HG02798 (cell line): ENCODE data around the gene MLLT1.
"Not testable (repeated sequence)": the region's sequence is repeated elsewhere in the genome, so short reads cannot be mapped to it uniquely, and the experiment has no call there.

ENCODE experiments used
- ATAC-seq: cut with Tn5 transposase; IDR thresholded peaks from one replicate; pipeline ENCODE4 v1.9.1; 2021; ENCODE audit warnings: mild to moderate bottlenecking; ENCODE audit not compliant: unreplicated experiment, poor library complexity

Gene MLLT1, protein sequence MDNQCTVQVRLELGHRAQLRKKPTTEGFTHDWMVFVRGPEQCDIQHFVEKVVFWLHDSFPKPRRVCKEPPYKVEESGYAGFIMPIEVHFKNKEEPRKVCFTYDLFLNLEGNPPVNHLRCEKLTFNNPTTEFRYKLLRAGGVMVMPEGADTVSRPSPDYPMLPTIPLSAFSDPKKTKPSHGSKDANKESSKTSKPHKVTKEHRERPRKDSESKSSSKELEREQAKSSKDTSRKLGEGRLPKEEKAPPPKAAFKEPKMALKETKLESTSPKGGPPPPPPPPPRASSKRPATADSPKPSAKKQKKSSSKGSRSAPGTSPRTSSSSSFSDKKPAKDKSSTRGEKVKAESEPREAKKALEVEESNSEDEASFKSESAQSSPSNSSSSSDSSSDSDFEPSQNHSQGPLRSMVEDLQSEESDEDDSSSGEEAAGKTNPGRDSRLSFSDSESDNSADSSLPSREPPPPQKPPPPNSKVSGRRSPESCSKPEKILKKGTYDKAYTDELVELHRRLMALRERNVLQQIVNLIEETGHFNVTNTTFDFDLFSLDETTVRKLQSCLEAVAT

DNA sequence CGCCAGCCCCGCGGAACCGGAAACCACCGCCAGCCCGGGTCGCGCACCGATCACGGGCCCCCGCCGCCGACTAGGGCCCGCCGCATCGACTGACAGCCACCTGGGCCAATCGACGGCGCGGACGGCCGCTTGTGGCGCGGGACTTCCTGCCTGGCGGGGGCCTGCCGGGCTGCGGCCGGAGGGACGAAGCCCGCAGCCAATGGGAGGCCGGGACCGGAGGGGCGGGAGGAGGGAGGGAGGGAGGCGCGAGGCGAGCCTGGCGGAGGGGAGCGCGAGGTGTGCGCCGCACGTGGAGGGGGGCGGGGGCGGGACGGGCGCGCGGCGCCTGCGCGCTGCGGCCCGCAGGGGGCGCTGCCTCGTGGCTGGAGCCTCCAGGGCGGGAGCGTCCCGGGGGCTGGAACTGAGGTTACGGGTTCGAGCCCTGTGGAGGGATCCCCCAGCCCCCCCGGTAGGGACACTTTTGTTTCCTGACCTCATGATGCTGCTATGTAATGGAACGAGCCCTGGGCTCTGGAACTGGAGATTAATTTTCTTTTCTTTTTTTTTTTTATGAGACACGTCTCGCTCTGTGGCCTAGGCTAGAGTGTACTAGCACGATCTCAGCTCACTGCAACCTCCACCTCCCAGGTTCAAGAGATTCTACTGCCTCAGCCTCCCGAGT is at the start of gene MLLT1:
TSS of gene MLLT1 (minus strand) at position 45 of the 661 bp plus-strand sequence. CDS start 191 bp downstream, outside the sequence.
- ATAC-seq, result peak; percentile 97

DNA sequence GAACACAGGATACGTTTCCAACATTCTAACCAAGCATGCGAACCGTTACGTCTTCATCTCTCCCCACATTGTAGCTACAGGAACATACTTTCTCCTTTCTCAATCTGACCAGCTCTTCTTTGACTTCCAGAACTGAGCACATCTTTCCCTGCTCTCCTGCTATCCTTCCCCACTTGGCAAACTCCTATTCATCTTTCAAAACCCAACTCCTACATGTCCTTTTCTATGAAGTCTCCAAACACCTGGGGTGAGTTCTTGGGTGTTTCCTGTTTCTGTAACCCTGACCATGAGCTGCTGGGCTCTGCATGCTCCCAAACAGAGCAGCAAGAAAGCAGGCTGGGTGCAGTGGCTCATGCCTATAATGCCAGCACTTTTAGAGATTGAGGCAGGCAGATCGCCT is 47.0 kb upstream of the MLLT1 start:
- no peak for ATAC-seq

DNA sequence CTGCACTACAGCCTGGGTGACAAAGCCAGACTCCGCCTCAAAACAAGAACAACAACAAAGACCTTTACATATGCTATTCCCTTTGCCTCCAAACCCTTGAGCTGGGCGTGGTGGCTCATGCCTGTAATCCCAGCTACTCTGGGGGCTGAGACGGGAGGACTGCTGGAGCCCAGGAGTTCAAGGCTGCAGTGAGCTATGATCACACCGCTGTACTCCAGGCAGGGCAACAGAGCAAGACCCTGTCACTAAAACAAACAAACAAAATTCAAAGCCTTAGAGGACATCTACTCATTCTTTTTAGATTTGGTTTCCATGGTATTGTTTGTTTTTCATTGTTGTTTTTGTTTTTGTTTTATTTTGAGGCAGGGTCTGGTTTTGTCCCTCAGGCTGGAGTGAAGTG is 45.8 kb upstream of the MLLT1 start:
- no peak for ATAC-seq

DNA sequence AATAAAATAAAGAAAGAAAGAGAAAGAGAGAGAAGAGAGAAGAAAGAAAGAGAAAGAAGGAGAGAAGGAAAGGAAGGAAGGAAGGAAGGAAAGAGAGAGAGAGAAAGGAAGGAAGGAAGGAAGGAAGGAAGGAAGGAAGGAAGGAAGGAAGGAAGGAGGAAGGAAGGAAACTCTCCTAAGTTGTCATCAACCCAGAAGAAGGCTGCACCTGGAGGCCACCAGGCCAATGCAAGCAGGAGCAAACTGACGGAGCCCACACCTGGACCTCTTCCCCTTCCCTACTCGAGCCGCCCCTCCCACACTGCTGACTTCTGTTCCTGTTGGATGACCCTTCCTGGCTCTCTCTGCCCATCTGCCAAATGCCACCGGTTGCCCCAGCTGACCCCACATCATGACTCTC is 45.0 kb upstream of the MLLT1 start:
- no peak for ATAC-seq

DNA sequence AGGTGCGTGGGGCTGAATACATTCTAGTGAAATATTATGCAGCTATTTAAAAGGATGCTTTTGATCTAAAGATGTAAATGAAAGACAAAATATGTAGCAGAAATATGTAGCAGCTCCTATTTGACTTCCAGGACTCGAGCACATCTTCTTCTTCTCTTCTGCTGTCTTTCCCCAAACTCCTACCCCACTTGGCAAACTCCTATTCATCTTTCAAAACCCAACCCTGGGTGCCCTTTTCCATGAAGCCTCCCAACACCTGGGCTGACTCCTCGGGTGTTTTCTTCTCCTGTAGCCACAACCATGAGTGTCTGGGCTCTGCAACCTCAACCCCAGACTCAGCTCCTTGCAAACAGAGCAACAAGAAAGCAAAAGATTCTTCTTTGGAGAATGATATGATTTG is 42.5 kb upstream of the MLLT1 start:
- no peak for ATAC-seq

DNA sequence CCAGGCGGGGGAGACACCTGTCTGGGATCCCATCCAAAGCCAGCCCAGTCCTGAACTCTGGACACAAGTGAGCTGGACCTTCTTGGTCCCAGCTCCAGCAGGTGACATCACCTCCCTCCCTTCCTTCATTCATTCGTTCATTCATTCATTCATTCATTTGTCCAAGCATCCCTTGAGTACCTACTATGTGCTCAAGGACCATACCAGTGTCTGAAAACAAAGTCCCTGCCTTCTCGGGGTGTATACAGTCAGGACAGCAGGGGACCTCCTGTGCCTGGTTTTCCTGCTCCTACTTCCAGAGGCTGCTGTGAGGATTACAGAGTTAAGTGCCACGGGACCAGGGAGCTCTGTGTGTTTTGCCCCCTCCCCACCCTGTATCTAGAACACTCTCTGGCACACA is 39.6 kb upstream of the MLLT1 start:
- no peak for ATAC-seq

DNA sequence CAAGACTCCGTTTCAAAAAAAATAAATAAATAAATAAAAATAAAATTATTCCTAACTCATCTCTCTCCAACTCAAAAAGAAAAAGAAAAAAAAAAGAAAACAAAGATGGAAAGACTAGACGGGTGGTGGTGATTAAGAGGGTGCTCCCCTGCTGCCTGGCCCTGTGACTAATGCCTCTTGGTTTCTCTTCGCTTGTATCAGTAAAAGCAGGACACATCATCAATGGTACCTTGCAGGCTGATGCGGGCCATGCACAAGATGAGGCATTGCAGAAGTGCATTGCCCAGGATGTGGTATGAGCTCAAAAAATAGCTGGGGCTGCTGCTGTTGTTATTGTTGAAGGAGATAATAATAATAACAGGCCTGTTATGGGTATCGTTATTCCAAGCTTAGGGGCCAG is 39.0 kb upstream of the MLLT1 start:
- ATAC-seq, result no peak

DNA sequence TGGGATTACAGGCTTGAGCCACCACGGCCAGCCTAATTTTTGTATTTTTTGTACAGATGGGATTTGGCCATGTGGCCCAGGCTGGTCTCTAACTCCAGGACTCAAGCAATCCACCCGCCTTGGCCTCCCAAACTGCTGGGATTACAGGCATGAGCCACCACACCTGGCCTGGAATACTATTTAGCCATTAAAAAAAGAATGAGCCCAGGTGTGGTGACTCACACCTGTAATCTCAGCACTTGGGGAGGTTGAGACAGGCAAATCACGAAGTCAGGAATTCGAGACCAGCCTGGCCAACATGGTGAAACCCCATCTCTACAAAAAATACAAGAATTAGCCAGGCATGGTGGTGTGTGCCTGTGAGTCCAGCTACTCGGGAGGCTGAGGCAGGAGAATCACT is 35.9 kb upstream of the MLLT1 start:
- ATAC-seq, result not testable (repeated sequence)

DNA sequence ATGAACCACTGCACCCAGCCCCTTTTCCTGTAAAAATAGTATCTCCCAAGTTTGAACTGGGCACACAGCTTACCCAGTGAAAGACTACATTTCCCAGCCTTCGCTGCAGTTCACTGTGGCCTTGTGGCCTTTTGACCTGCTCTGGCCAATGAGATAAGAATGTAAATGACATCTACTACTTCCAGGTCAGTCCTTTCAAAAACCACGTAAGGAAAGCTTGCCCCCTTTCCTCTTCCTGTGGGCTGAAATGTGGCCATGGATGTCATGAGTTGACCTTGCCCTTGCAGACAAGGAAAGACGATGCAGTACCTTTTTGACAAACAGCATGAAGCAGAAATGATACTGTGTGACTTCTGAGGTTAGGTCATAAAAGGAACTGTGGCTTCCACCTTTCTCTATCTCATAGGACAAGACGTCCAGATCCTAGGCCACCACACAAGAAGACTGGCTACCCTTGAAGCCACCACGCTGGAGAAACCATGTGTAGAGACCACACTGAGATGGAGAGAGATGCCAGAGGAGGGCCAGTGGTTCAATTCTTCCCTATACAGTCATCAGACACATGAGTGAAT is 33.7 kb upstream of the MLLT1 start:
- ATAC-seq, result no peak

DNA sequence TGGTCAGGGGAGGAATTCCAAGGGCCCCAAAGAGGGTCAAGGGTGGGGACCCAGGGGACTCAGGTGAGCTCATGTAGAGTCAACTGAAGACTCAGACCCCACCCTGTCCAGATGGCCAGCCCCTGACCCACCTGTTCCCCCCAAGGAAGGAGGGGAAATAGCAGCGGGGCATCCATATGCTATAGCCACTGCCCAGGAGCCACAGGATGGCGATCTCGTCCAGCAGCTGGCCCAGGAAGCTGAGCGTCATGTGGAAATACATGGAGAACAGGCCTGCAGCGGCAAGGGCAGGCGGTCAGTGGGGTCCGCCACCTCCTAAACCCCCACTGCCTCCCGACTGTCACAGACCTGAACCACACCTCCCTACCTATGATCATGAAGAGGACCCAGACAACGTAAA is 32.2 kb upstream of the MLLT1 start:
- no peak for ATAC-seq

DNA sequence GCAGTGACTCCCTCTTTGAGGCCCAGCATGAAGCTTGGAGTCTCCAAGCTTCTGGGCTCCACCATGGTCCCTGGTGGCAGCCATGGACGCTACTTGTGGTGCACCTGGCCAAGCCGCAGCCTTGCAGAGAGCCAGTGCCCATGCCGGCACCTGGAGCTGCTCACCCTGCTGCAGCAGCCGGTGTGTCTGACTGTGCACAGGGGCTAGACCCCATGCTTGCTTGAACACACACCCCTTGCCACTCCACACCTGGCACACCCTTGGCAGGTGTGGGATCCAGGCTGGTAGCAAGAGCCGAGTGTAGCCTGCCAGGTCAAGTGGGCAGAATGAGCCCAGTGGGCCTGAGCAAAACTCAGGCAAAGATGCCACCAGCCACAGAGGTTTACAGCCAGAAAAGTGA is 18.6 kb upstream of the MLLT1 start:
- ATAC-seq, result no peak

DNA sequence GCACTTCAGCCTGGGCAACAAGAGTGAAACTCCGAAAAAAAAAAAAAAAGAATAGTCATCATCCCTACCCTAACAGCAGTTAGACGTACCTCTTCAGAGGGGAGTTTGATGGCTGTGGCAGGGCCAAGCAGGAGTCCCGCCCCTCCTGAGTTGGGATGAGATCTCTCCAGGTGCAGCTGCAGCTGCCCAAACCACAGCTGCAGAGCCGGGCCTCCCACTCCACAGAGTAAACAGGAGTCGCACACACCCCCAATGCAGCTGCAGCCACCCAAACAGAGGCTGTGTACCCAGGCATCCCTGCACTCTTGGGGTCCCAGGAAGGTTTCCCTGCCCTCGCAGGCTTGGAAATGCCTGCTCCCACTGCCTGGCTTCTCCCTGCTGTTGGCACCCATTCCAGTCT is 17.4 kb upstream of the MLLT1 start:
- ATAC-seq, result no peak

DNA sequence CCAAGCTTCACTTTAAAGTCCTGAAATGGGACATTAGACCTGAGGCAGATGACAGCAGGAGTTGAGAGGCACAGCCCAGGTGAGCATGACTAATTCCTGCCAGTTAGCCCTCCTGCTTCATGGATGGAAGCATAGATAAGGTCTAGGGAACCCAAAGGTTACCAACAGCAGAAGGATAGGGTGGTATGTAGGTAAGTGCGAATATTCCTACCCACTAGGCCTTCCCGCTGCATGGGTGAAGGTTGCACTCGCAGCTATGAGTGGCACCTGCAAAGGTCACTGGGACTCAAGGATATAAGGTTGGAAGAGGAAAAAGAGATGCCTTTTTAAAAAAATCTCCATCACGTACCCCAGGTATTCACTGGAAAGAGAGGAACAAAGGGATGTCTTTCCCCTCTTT is 12.2 kb upstream of the MLLT1 start:
- no peak for ATAC-seq

DNA sequence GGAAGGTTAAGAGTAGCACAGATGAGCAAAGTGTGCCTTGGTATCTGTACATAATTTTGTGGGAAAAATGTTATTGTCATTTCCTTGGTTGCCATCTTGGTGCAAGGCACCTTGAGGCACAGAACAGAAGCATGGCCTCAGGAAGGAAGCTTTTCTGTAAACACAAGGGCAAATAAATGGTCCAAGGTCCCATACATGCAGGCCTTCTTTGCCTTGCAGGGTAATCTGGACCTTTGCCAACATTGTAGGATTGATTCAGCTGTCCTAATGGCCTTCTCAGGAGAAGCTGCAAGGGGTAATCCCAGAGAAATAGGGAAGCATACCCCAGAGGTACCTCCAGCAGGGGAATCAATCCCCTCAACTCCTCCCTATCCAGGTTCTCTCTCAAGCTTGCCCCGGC is 9.0 kb upstream of the MLLT1 start:
- ATAC-seq, result no peak

DNA sequence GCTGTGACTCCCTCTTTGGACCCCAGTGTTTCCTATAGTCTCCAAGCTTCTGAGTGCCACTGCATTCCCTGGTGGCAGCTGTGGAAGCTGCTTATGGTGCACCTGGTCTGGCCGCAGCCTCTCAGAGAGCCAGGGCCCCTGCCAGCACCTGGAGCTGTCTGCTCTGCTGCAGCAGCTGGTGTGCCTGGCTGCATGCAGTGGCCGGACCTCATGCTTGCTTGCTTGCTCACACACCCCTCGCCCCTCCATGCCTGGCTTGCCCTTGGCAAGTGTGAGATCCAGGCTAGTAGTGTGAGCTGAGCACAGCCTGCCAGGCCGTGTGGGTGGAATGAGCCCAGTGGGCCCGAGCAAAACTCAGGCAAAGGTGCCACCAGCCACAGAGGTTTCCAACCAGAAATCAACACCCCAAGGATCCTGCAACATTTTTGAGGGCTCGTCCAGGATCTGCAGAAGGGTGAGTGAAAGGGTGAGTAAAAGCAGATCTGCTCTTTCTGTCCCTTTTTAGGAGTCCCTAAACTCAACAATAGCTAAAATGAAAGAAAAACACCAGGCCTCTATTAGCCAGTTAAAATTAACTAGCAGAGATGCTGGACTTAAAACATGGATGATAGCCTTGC is 7.6 kb upstream of the MLLT1 start:
- ATAC-seq, result no peak

DNA sequence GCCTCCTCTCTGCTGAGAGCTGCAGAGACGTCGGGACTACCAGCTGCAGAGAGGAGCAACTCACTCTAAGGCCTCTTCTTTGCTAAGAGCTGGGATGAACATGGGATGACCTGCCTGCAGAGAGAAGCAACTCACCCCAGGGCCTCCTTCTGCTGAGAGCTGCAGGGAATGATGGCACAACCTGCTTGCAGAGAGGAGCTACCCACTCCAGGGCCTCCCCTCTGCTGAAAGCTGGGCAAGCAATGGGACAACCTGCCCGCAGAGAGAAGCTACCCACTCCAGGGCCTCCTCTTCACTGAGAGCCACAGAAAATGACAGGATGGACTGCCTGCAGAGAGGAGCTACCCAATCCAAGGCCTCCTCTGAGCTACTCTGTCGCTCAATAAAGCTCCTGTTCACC is 6.9 kb upstream of the MLLT1 start:
- no peak for ATAC-seq

DNA sequence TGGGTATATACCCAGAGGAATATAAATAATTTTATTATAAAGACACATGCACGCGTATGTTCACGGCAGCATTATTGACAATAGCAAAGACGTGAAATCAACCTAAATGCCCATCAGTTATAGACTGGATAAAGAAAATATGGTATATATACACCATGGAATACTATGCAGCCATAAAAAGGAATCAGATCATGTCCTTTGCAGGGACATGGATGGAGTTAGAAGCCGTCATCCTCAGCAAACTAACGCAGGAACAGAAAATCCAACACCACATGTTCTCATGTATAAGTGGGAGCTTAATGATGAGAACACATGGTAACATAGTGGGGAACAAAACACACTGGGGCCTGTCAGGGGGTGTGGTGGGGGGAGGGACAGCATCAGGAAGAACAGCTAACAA is 2.6 kb upstream of the MLLT1 start:
- ATAC-seq, result not testable (repeated sequence)

DNA sequence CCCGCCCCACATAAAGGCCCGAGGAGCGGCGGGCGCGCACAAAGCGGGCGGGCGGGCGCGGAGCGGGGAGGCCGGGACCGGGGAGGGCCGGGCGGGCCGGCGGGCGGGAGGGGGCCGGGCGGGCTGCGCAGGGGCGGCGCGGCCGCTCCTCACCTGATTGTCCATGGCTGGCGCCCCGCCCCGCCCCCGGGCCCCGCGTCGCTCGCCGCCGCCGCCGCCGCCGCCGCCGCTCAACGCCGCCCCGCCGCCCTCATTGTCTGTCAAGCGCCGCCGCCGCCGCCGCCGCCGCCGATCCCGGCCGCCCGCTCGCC is 200 bp downstream of the MLLT1 start:
- ATAC-seq, result peak; percentile 26

DNA sequence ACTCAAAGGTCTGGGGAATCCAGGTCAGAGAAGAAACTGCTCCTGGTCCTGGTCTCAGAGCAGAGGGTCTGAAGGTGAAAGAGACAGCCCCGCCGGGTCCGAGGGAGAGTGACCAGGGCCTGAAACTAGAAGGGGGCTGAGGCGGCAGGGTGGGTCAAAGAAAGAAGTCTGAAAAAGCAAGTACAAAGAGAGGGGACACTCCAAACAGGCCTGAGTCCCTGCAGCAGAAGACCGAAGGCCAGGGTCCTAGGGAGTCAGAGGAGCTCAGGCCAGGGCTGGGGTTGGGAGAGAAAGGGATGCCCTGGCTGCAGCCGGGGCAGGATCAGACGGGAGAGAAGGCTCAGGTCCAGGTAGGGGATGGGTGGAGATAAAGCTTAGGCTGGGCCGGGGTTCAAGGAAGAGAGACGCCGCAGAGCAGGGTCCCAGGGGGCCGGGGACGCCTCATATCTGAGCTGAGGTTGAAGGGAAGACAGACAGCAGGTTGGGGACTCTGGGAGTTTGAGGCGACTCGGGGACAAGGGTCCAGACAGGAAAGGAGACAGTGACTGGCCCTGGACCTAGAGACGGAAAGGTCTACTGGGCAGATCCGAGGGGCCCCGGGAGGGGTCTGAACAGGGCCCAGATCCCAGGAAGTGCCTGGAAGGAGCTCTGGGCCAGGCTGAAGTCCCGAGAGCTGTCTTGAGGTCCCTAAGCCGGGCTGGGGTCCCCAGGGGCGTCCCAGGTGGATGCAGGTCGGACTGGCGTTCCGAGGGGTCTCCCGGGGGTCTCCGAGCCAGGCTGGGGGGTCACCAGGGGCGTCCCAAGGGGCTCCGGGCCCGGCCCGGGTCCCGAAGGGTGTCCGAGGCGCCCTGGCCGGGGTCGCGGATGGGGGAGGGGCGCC is 795 bp downstream of the MLLT1 start:
- ATAC-seq, result no peak

DNA sequence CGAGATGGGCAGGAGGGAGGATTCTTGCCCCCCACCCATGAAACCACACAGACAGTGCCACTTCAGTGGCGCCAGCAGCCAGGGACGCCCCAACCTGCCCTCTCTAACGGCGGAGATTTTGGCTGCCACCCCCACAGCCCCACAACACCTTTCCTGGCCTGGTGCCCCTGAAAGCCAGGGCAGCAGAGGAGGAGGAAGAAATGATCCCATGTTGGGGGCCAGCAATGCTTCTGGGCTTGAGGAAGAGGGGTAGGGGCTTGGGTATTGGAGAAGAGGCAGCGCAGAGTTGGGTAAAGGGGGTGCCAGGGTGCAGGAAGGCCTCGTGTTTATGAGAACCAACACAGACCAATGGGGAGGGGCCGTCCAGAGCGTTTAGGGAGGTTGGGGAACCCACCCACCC is 1.7 kb downstream of the MLLT1 start:
- ATAC-seq, result no peak
